WTC11 (cell line): ENCODE measurements around the gene ACTN2. TPM values are rescaled to one million over a fixed set of nuclear protein-coding genes. Genes with fewer than 3 reads are reported as not detected.

Source experiments
- ATAC-seq: fragments of 200-7000 bp; cut with Tn5 transposase; 2 replicates; pipeline ENCODE4 v1.10.0; 2021; ENCODE audit warnings: mild to moderate bottlenecking, moderate library complexity
- CTCF ChIA-PET: fragments of 300-600 bp; sonication (Branson Sonifier 250); formaldehyde crosslinking; loops from one replicate; lab custom pipeline; 2021; ENCODE audit warnings: antibody characterized with exemption; lab: Charles Lee
- POLR2A ChIA-PET: fragments of 350-600 bp; sonication (Branson Sonifier 250); formaldehyde crosslinking; loops from one replicate; lab custom pipeline; 2021; ENCODE audit warnings: antibody characterized with exemption; lab: Charles Lee
- DNase-seq: peaks from one replicate; pipeline ENCODE4 v3.0.0; 2021; ENCODE audit warnings: low spot score
- H3K27ac Mint-ChIP-seq: 2 replicates; pipeline ENCODE4 v1.8.0; 2021; ENCODE audit warnings: mixed read lengths
- H3K27me3 Mint-ChIP-seq: 2 replicates; pipeline ENCODE4 v1.8.0; 2021; ENCODE audit warnings: low read depth, mild to moderate bottlenecking, moderate library complexity, mixed read lengths
- H3K36me3 Mint-ChIP-seq: 2 replicates; pipeline ENCODE4 v1.8.0; 2021; ENCODE audit warnings: mixed read lengths
- H3K4me1 Mint-ChIP-seq: 2 replicates; pipeline ENCODE4 v1.8.0; 2022; ENCODE audit warnings: mixed read lengths
- H3K4me3 Mint-ChIP-seq: 2 replicates; pipeline ENCODE4 v1.8.0; 2021; ENCODE audit warnings: mild to moderate bottlenecking, moderate library complexity, mixed read lengths
- H3K9me3 Mint-ChIP-seq: 2 replicates; pipeline ENCODE4 v1.8.0; 2021; ENCODE audit warnings: mixed read lengths
- AR ChIP-seq: fragments of 250-450 bp; sonication (Bioruptor Pico); IDR thresholded peaks from 2 replicates; pipeline ENCODE4 v1.9.0; 2021; ENCODE audit warnings: mild to moderate bottlenecking
- ATF1 ChIP-seq: sonication (generic); formaldehyde crosslinking; IDR thresholded peaks from 2 replicates; pipeline ENCODE4 v1.8.1; 2023; ENCODE audit warnings: mild to moderate bottlenecking, moderate library complexity, missing genetic modification reagents
- CTCF ChIP-seq: fragments of 200-600 bp; IDR thresholded peaks from 2 replicates; pipeline ENCODE4 v1.8.0; 2022; ENCODE audit warnings: antibody characterized with exemption
- E2F5 ChIP-seq: sonication (generic); formaldehyde crosslinking; IDR thresholded peaks from 2 replicates; pipeline ENCODE4 v1.8.1; 2022; ENCODE audit warnings: mild to moderate bottlenecking, moderate library complexity, missing genetic modification reagents
- EMX1 ChIP-seq: fragments of 250-450 bp; sonication (Bioruptor Pico); IDR thresholded peaks from 2 replicates; pipeline ENCODE4 v1.8.0; 2021; ENCODE audit warnings: mild to moderate bottlenecking
- FOXK1 ChIP-seq: sonication (generic); formaldehyde crosslinking; IDR thresholded peaks from 2 replicates; pipeline ENCODE4 v1.8.0; 2022; ENCODE audit warnings: mild to moderate bottlenecking, moderate library complexity, missing genetic modification reagents
- GTF2I ChIP-seq: fragments of 250-450 bp; sonication (Bioruptor Pico); conservative IDR thresholded peaks from 2 replicates; pipeline ENCODE4 v1.4.0; 2021; ENCODE audit warnings: mild to moderate bottlenecking
- IRF1 ChIP-seq: sonication (generic); formaldehyde crosslinking; IDR thresholded peaks from 2 replicates; pipeline ENCODE4 v1.8.0; 2023; ENCODE audit warnings: missing genetic modification reagents
- NR3C1 ChIP-seq: sonication (generic); formaldehyde crosslinking; conservative IDR thresholded peaks from 2 replicates; pipeline ENCODE4 v1.8.1; 2023; ENCODE audit warnings: low read depth, mild to moderate bottlenecking, missing genetic modification reagents
- PRRX2 ChIP-seq: fragments of 250-450 bp; sonication (Bioruptor Pico); IDR thresholded peaks from 2 replicates; pipeline ENCODE4 v1.8.0; 2021; ENCODE audit warnings: mild to moderate bottlenecking
- RELA ChIP-seq: sonication (generic); formaldehyde crosslinking; IDR thresholded peaks from 2 replicates; pipeline ENCODE4 v1.8.1; 2022; ENCODE audit warnings: missing genetic modification reagents, mild to moderate bottlenecking, borderline replicate concordance
- SMAD3 ChIP-seq: sonication (generic); formaldehyde crosslinking; IDR thresholded peaks from 2 replicates; pipeline ENCODE4 v1.8.0; 2022; ENCODE audit warnings: missing genetic modification reagents, mild to moderate bottlenecking, borderline replicate concordance
- USF2 ChIP-seq: sonication (generic); formaldehyde crosslinking; IDR thresholded peaks from 2 replicates; pipeline ENCODE4 v1.8.1; 2023; ENCODE audit warnings: mild to moderate bottlenecking, missing genetic modification reagents, moderate library complexity
- ZBTB21 ChIP-seq: sonication (generic); formaldehyde crosslinking; IDR thresholded peaks from 2 replicates; pipeline ENCODE4 v1.8.1; 2023; ENCODE audit warnings: mild to moderate bottlenecking, missing genetic modification reagents, borderline replicate concordance
- ZNF138 ChIP-seq: sonication (generic); formaldehyde crosslinking; conservative IDR thresholded peaks from 2 replicates; pipeline ENCODE4 v1.8.1; 2022; ENCODE audit warnings: mild to moderate bottlenecking, moderate library complexity, missing genetic modification reagents
- ZNF232 ChIP-seq: sonication (generic); formaldehyde crosslinking; IDR thresholded peaks from 2 replicates; pipeline ENCODE4 v1.8.0; 2022; ENCODE audit warnings: mild to moderate bottlenecking, missing genetic modification reagents
- ZNF423 ChIP-seq: fragments of 250-450 bp; sonication (Bioruptor Pico); IDR thresholded peaks from 2 replicates; pipeline ENCODE4 v2.1.2; 2022; ENCODE audit warnings: mild to moderate bottlenecking, moderate library complexity
- ZNF532 ChIP-seq: fragments of 250-450 bp; sonication (Bioruptor Pico); IDR thresholded peaks from 2 replicates; pipeline ENCODE4 v1.9.0; 2021; ENCODE audit warnings: mild to moderate bottlenecking, borderline replicate concordance
- total RNA-seq: library from RNA; stranded (reverse); gene quantifications from 3 replicates; pipeline ENCODE4 v1.2.3, GENCODE V29; 2021

Gene ACTN2
- total RNA-seq, 1 experiment from 2014 or later = 2.0 TPM

- ATAC-seq (no peak), DNase-seq (no peak)
- CTCF ChIA-PET = no interaction called here
- POLR2A ChIA-PET = no interaction called here
- Mint-ChIP-seq H3K36me3 (peaks cover 44% of the 10 kb centered on the region), H3K4me3 (no peak overlapping the region), H3K9me3 (no peaks in the 10 kb centered on the region), H3K27ac (no peak overlapping the region), H3K4me1 (no peaks in the 10 kb centered on the region), H3K27me3 (no peaks in the 10 kb centered on the region)
- TF ChIP-seq ZNF532 (CRISPR knock-in tag) (no peak), PRRX2 (CRISPR knock-in tag) (no peak), GTF2I (CRISPR knock-in tag) (no peak), IRF1 (no peak), ZNF423 (no peak), EMX1 (CRISPR knock-in tag) (no peak), AR (CRISPR knock-in tag) (no peak), FOXK1 (CRISPR knock-in tag) (no peak), SMAD3 (CRISPR knock-in tag) (no peak), E2F5 (CRISPR knock-in tag) (no peak), ATF1 (CRISPR knock-in tag) (no peak), USF2 (CRISPR knock-in tag) (no peak), ZBTB21 (CRISPR knock-in tag) (no peak), CTCF (no peak), RELA (no peak), ZNF138 (no peak), NR3C1 (CRISPR knock-in tag) (no peak), ZNF232 (CRISPR knock-in tag) (no peak)
These were observed 122.8 kb downstream of the ACTN2 start for GRCh38 chr1:236809148-236809547.
